ENCODE results near the gene SMNDC1.

SMNDC1 gene

DNA sequence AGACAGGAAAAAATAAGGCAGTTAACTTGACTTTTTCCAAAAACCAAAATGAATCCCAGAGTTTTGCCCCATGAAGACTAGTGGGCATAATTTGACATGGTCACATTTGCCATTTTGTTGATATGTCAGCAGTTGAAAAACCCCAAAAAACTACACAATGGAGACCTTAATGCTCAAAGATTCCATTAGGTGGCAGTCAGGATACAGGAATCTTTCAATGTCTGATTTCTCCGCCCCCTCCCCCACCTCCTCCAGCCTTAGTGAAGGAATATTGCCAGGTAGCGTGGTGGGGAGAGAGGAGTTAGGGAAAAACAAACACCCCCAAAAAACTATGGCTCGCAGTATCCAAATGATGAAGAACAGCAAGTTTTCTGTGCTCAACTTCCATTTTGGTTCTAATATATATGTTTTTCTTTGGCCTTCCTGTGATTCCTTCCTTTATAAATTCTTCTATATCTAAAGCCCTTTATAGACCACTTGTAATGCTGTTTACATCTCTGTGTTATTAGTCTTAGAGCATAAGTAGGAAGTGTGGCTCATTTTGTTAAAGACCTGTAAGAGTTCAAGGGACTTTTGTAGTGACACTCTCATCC is 6.7 kb upstream of the SMNDC1 start:
- H3K4me3 ChIP-seq (ENCODE audit: low read length, poor library complexity, severe bottlenecking), result no peak overlapping the region
- H3K79me2 ChIP-seq (ENCODE audit: insufficient read depth, low read length), result no peaks in the 10 kb centered on the region
- H3K27me3 ChIP-seq (ENCODE audit: insufficient read depth, low read length, poor library complexity, severe bottlenecking), result no peaks in the 10 kb centered on the region
- no peaks in the 10 kb centered on the region for H3F3A ChIP-seq (ENCODE audit: low read depth)
- no peaks in the 10 kb centered on the region for H3K9me2 ChIP-seq (replicated peaks; ENCODE audit: low read depth, low read length)
- no peak overlapping the region for H3K4me2 ChIP-seq (ENCODE audit: low read depth, low read length, poor library complexity, severe bottlenecking)
- H4K20me1 ChIP-seq (ENCODE audit: insufficient read depth, low read length, poor library complexity, severe bottlenecking), result no peaks in the 10 kb centered on the region
- no peaks in the 10 kb centered on the region for H3K36me3 ChIP-seq (ENCODE audit: insufficient read depth, low read length)
- peak overlapping the region; percentile 62 for H2AFZ ChIP-seq (ENCODE audit: low read length)
- no peak overlapping the region for H3K9ac ChIP-seq (ENCODE audit: low read depth, low read length, poor library complexity, severe bottlenecking)
- peaks cover 10% of the 10 kb centered on the region for H3K4me1 ChIP-seq (ENCODE audit: insufficient read depth, low read length, poor library complexity, severe bottlenecking)
- TF ChIP-seq, protein P1, sequence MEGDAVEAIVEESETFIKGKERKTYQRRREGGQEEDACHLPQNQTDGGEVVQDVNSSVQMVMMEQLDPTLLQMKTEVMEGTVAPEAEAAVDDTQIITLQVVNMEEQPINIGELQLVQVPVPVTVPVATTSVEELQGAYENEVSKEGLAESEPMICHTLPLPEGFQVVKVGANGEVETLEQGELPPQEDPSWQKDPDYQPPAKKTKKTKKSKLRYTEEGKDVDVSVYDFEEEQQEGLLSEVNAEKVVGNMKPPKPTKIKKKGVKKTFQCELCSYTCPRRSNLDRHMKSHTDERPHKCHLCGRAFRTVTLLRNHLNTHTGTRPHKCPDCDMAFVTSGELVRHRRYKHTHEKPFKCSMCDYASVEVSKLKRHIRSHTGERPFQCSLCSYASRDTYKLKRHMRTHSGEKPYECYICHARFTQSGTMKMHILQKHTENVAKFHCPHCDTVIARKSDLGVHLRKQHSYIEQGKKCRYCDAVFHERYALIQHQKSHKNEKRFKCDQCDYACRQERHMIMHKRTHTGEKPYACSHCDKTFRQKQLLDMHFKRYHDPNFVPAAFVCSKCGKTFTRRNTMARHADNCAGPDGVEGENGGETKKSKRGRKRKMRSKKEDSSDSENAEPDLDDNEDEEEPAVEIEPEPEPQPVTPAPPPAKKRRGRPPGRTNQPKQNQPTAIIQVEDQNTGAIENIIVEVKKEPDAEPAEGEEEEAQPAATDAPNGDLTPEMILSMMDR (conservative IDR thresholded peaks at IDR 0.05; ENCODE audit: low read length), result peak; percentile 87
- no peak for TF ChIP-seq EZH2phosphoT487 (IDR thresholded peaks at IDR 0.05; ENCODE audit: borderline replicate concordance)
- no peaks in the 10 kb centered on the region for H3K9me3 ChIP-seq (ENCODE audit: insufficient read depth, low read depth, low read length)

DNA sequence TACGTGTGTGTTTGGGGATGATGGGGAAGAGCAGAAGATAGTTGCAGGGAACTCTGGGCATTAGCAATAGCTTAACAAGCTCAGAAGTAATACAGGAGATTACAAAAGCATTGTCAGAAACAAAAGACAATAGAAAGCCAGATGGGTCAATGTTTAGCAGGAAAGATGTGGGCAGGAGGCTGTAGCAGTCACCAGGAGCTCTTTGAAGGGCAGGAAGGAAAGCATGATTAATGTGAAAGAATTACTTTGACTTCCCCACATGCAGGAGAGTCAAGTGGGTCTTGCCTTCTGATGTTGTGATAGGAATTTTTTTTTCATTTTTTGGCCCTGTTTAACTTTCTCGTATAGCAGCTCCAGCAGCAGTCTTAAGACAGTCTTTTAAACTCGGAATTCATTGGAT is 6.0 kb upstream of the SMNDC1 start:
- H3K27me3 ChIP-seq (ENCODE audit: insufficient read depth, low read length, poor library complexity, severe bottlenecking), result no peaks in the 10 kb centered on the region
- TF ChIP-seq EZH2phosphoT487 (IDR thresholded peaks at IDR 0.05; ENCODE audit: borderline replicate concordance), result no peak
- TF ChIP-seq, protein P1 (conservative IDR thresholded peaks at IDR 0.05; ENCODE audit: low read length), result no peak
- H4K20me1 ChIP-seq (ENCODE audit: insufficient read depth, low read length, poor library complexity, severe bottlenecking), result no peaks in the 10 kb centered on the region
- no peaks in the 10 kb centered on the region for H3K9me3 ChIP-seq (ENCODE audit: insufficient read depth, low read depth, low read length)
- no peaks in the 10 kb centered on the region for H3K9me2 ChIP-seq (replicated peaks; ENCODE audit: low read depth, low read length)
- H3F3A ChIP-seq (ENCODE audit: low read depth), result no peaks in the 10 kb centered on the region
- no peaks in the 10 kb centered on the region for H3K36me3 ChIP-seq (ENCODE audit: insufficient read depth, low read length)
- H3K4me1 ChIP-seq (ENCODE audit: insufficient read depth, low read length, poor library complexity, severe bottlenecking), result peaks cover 10% of the 10 kb centered on the region
- peak overlapping the region; percentile 62 for H2AFZ ChIP-seq (ENCODE audit: low read length)
- H3K79me2 ChIP-seq (ENCODE audit: insufficient read depth, low read length), result no peaks in the 10 kb centered on the region
- H3K9ac ChIP-seq (ENCODE audit: low read depth, low read length, poor library complexity, severe bottlenecking), result no peak overlapping the region
- H3K4me3 ChIP-seq (ENCODE audit: low read length, poor library complexity, severe bottlenecking), result no peak overlapping the region
- H3K4me2 ChIP-seq (ENCODE audit: low read depth, low read length, poor library complexity, severe bottlenecking), result no peak overlapping the region

DNA sequence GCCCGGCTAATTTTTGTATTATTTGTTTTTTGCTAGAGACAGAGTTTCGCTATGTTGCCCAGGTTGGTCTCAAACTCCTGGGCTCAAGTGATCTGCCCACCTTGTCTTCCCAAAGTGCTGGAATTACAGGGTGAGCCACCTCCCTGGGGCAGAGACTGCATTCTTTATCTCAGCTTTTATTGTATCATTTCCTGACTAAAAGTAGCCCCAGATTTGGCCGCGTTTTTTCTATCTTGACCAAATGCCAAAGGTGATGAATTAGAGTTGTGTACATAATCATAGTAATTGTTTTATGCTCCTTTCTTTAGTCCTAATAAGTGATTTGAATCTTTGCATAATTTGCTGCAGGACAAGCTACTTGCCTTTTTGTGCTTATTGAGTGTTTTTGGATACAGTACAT is 3.1 kb upstream of the SMNDC1 start:
- peaks cover 19% of the 10 kb centered on the region for H3K79me2 ChIP-seq (ENCODE audit: insufficient read depth, low read length)
- no peak overlapping the region for H3K4me3 ChIP-seq (ENCODE audit: low read length, poor library complexity, severe bottlenecking)
- H4K20me1 ChIP-seq (ENCODE audit: insufficient read depth, low read length, poor library complexity, severe bottlenecking), result peaks cover 18% of the 10 kb centered on the region
- H3K36me3 ChIP-seq (ENCODE audit: insufficient read depth, low read length), result peaks cover under 1% of the 10 kb centered on the region; the same call in 1 of the 2 replicates
- no peak overlapping the region for H2AFZ ChIP-seq (ENCODE audit: low read length)
- no peak overlapping the region for H3K4me2 ChIP-seq (ENCODE audit: low read depth, low read length, poor library complexity, severe bottlenecking)
- no peaks in the 10 kb centered on the region for H3K9me2 ChIP-seq (replicated peaks; ENCODE audit: low read depth, low read length)
- TF ChIP-seq EZH2phosphoT487 (IDR thresholded peaks at IDR 0.05; ENCODE audit: borderline replicate concordance), result no peak
- TF ChIP-seq, protein P1 (conservative IDR thresholded peaks at IDR 0.05; ENCODE audit: low read length), result no peak
- no peaks in the 10 kb centered on the region for H3K27me3 ChIP-seq (ENCODE audit: insufficient read depth, low read length, poor library complexity, severe bottlenecking)
- H3K9me3 ChIP-seq (ENCODE audit: insufficient read depth, low read depth, low read length), result no peaks in the 10 kb centered on the region
- no peak overlapping the region for H3K9ac ChIP-seq (ENCODE audit: low read depth, low read length, poor library complexity, severe bottlenecking)
- no peaks in the 10 kb centered on the region for H3F3A ChIP-seq (ENCODE audit: low read depth)
- H3K4me1 ChIP-seq (ENCODE audit: insufficient read depth, low read length, poor library complexity, severe bottlenecking), result peaks cover 26% of the 10 kb centered on the region

Measured in Loucy (cell line).